Dedifferentiated amniotic fluid mesenchymal stem cell (primary cell): Measurements from ENCODE around the gene HNRNPDL.
"Not testable (repeated sequence)": the region's sequence is repeated elsewhere in the genome, so short reads cannot be mapped to it uniquely, and the experiment has no call there.

Source experiments
- DNase-seq: peaks from one replicate; pipeline ENCODE4 v3.0.0-alpha.2; 2016; ENCODE audit errors: extremely low spot score

Gene HNRNPDL

DNA sequence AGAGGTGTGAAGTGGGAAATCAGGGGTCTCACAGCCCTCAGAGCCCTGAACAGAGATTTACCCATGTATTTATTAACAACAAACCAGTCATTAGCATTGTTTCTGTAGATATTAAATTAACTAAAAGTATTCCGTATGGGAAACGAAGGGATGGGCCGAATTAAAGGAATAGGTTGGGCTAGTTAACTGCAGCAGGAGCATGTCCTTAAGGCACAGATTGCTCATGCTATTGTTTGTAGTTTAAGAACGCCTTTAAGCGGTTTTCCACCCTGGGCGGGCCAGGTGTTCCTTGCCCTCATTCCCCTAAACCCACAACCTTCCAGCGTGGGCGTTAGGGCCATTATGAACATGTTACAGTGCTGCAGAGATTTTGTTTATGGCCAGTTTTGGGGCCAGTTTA is 44.0 kb downstream of the HNRNPDL start:
- DNase-seq, result not testable (repeated sequence)

DNA sequence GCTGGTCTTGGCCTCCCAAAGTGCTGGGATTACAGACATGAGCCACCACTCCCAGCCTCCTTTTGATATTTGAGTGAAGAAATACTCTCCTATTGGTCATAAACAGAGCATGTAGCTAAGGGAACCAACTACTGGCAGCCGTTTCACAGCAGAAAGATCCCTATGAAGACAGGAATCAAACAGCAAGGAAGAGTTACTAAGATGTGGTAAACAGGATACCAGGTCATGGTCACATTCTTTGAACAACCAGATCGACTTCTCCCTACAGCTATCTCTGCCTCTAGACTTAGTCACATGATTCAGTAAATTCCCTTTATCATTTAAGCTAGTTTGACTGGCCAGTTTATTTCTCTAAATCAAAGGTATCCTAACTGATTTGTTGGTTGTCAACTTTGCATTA is 47.5 kb downstream of the HNRNPDL start:
- DNase-seq, result no peak

- no peak for DNase-seq
Observed at GRCh38 chr4:82381661-82382296, 48.5 kb downstream of the HNRNPDL start.

GRCh38 chr4:82381235-82381634 is 49.0 kb downstream of the HNRNPDL start:
- DNase-seq, result no peak

DNA sequence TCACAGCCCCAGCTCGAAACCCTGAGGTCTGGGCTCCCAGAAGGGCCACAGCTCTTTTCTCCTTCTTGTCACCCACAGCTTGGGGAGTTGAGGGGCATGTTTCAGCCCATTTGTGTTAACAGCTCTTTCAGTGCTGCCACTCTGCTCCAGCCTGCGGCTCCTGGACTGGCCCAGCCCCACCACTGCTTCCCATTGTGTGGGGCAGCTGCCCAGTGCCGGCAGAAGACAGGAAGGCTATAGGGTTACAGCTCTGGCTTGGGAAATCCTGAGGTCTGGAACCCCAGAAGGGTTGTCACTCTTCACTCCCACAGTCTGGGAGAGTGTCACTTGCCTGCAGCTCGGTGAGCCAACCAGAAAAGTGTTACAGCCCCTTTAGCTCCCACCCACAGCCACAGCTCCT is 49.4 kb downstream of the HNRNPDL start:
- DNase-seq, result no peak

DNA sequence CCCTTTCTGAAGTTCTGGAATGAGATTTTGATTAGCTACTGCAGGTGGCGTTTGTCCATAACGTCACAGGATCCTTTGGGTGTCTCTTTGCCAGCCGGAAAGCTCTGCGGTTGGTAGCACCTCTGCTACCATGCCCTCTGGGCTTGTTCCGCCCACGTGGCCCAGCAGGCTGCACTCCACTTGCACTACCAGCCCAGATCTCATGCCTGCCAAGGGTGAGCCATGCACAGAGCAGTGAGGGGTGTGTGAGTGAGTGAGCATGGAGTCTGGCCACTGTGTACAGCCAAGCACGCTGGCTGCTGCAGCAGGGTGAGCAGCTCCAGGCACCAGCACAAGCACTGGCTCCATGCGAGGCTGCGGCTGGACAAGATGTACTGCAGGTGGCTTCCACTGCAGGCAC is 49.9 kb downstream of the HNRNPDL start:
- no peak for DNase-seq

- DNase-seq, result no peak
Observed at GRCh38 chr4:82376109-82376508, 54.2 kb downstream of the HNRNPDL start.

- DNase-seq, result peak; percentile 99
Observed at GRCh38 chr4:82373816-82374625, 56.2 kb downstream of the HNRNPDL start, which contains the start of gene HNRNPD. TSS of gene HNRNPD (minus strand) at chr4:82373991. CDS start at chr4:82373678, 313 bp downstream.

GRCh38 chr4:82373486-82373815 is 56.8 kb downstream of the HNRNPDL start:
- DNase-seq, result peak; percentile 38
